ENCODE data around the gene MYO18B.

The MYO18B gene

GRCh38 chr22:25903294-25903693 lies 161.3 kb downstream of the MYO18B start:
- Histone ChIP-seq H3K36me3 (replicated peaks; ENCODE audit: low read depth, low read length) (peaks cover 91% of the 10 kb centered on the region), H4K20me1 (ENCODE audit: insufficient read depth, low read length) (peaks cover 4% of the 10 kb centered on the region; the same call in 1 of the 2 replicates), H3K79me2 (ENCODE audit: low read length) (no peaks in the 10 kb centered on the region), H3K27me3 (ENCODE audit: low read depth, low read length) (no peaks in the 10 kb centered on the region), H3K27ac (ENCODE audit: low read length) (no peak overlapping the region), H3K4me3 (ENCODE audit: low read length) (no peak overlapping the region), H3K4me1 (ENCODE audit: low read length) (no peaks in the 10 kb centered on the region), H3K4me2 (ENCODE audit: low read length) (no peak overlapping the region), H3K9ac (ENCODE audit: low read length) (no peak overlapping the region), H2AFZ (ENCODE audit: low read depth, low read length) (no peak overlapping the region), H3K9me3 (ENCODE audit: insufficient read depth, low read length) (peaks cover 6% of the 10 kb centered on the region)
- TF ChIP-seq CTCF (IDR thresholded peaks at IDR 0.05; ENCODE audit: low read depth, low read length): peak; percentile 59
- TF ChIP-seq EZH2phosphoT487 (IDR thresholded peaks at IDR 0.05; ENCODE audit: low read depth): no peak

GRCh38 chr22:25908212-25908611 lies 166.2 kb downstream of the MYO18B start:
- Histone ChIP-seq H3K9ac (ENCODE audit: low read length) (no peak overlapping the region), H3K9me3 (ENCODE audit: insufficient read depth, low read length) (peaks cover 6% of the 10 kb centered on the region), H3K27me3 (ENCODE audit: low read depth, low read length) (no peaks in the 10 kb centered on the region), H2AFZ (ENCODE audit: low read depth, low read length) (no peak overlapping the region), H3K4me1 (ENCODE audit: low read length) (no peaks in the 10 kb centered on the region), H3K4me3 (ENCODE audit: low read length) (no peak overlapping the region), H3K36me3 (replicated peaks; ENCODE audit: low read depth, low read length) (peaks cover 78% of the 10 kb centered on the region), H3K27ac (ENCODE audit: low read length) (no peak overlapping the region), H3K4me2 (ENCODE audit: low read length) (no peak overlapping the region), H3K79me2 (ENCODE audit: low read length) (no peaks in the 10 kb centered on the region), H4K20me1 (ENCODE audit: insufficient read depth, low read length) (no peaks in the 10 kb centered on the region)
- TF ChIP-seq EZH2phosphoT487 (IDR thresholded peaks at IDR 0.05; ENCODE audit: low read depth) (no peak), CTCF (IDR thresholded peaks at IDR 0.05; ENCODE audit: low read depth, low read length) (no peak)

- TF ChIP-seq CTCF (IDR thresholded peaks at IDR 0.05; ENCODE audit: low read depth, low read length) (no peak), EZH2phosphoT487 (IDR thresholded peaks at IDR 0.05; ENCODE audit: low read depth) (no peak)
- H3K27ac ChIP-seq (ENCODE audit: low read length): no peak overlapping the region
- no peak overlapping the region for H3K4me2 ChIP-seq (ENCODE audit: low read length)
Observed at GRCh38 chr22:25908755-25909154, 166.8 kb downstream of the MYO18B start.

GRCh38 chr22:25909614-25910387 lies 167.8 kb downstream of the MYO18B start:
- Histone ChIP-seq H3K4me1 (ENCODE audit: low read length) (no peaks in the 10 kb centered on the region), H4K20me1 (ENCODE audit: insufficient read depth, low read length) (no peaks in the 10 kb centered on the region), H3K27me3 (ENCODE audit: low read depth, low read length) (no peaks in the 10 kb centered on the region), H3K27ac (ENCODE audit: low read length) (no peak overlapping the region), H3K4me2 (ENCODE audit: low read length) (no peak overlapping the region), H2AFZ (ENCODE audit: low read depth, low read length) (no peak overlapping the region), H3K4me3 (ENCODE audit: low read length) (no peak overlapping the region), H3K36me3 (replicated peaks; ENCODE audit: low read depth, low read length) (peaks cover 65% of the 10 kb centered on the region), H3K9me3 (ENCODE audit: insufficient read depth, low read length) (peaks cover 6% of the 10 kb centered on the region), H3K9ac (ENCODE audit: low read length) (no peak overlapping the region), H3K79me2 (ENCODE audit: low read length) (no peaks in the 10 kb centered on the region)
- no peak for TF ChIP-seq EZH2phosphoT487 (IDR thresholded peaks at IDR 0.05; ENCODE audit: low read depth)
- TF ChIP-seq CTCF (IDR thresholded peaks at IDR 0.05; ENCODE audit: low read depth, low read length): no peak

More at GRCh38 chr22:25908755-25909154, 166.8 kb downstream of the MYO18B start:
- no peaks in the 10 kb centered on the region for H3K79me2 ChIP-seq (ENCODE audit: low read length)
- H2AFZ ChIP-seq (ENCODE audit: low read depth, low read length): no peak overlapping the region
- H3K4me3 ChIP-seq (ENCODE audit: low read length): no peak overlapping the region
- H3K36me3 ChIP-seq (replicated peaks; ENCODE audit: low read depth, low read length): peaks cover 74% of the 10 kb centered on the region
- H3K9me3 ChIP-seq (ENCODE audit: insufficient read depth, low read length): peaks cover 6% of the 10 kb centered on the region
- H3K27me3 ChIP-seq (ENCODE audit: low read depth, low read length): no peaks in the 10 kb centered on the region
- no peaks in the 10 kb centered on the region for H3K4me1 ChIP-seq (ENCODE audit: low read length)
- no peaks in the 10 kb centered on the region for H4K20me1 ChIP-seq (ENCODE audit: insufficient read depth, low read length)
- no peak overlapping the region for H3K9ac ChIP-seq (ENCODE audit: low read length)
